ENCODE data around the gene FNDC8.

DNA sequence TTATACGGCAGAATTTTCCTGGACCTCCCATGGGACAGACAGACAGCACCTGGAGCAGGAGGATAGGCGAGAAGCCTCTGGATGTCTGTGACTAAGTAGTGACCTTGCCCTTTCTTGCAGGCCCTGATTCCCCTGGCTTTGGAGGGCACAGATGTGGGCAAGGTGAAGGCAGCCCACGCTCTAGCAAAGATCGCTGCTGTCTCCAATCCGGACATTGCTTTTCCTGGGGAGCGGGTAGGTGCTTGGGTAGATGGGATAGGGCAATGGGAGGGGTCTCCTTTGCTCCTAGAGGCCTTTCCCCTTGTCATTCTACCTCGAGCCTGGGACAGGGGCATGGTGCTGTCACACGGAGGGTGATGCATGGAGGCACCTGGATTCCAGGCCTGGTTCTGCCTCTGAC, 55.5 kb downstream of the FNDC8 start:
- TF ChIP-seq, protein P1, sequence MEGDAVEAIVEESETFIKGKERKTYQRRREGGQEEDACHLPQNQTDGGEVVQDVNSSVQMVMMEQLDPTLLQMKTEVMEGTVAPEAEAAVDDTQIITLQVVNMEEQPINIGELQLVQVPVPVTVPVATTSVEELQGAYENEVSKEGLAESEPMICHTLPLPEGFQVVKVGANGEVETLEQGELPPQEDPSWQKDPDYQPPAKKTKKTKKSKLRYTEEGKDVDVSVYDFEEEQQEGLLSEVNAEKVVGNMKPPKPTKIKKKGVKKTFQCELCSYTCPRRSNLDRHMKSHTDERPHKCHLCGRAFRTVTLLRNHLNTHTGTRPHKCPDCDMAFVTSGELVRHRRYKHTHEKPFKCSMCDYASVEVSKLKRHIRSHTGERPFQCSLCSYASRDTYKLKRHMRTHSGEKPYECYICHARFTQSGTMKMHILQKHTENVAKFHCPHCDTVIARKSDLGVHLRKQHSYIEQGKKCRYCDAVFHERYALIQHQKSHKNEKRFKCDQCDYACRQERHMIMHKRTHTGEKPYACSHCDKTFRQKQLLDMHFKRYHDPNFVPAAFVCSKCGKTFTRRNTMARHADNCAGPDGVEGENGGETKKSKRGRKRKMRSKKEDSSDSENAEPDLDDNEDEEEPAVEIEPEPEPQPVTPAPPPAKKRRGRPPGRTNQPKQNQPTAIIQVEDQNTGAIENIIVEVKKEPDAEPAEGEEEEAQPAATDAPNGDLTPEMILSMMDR (IDR thresholded peaks at IDR 0.05), result no peak
- TF ChIP-seq POLR2A (IDR thresholded peaks at IDR 0.05), result no peak

Data from uterus (tissue), 2 donors.